GM23338 (cell line): ENCODE data around the gene PPP2R2D. TPM values are rescaled to one million over a fixed set of nuclear protein-coding genes. Genes with fewer than 3 reads are reported as not detected.

Source experiments
- ATAC-seq: fragments of 200-7000 bp; cut with Tn5 transposase; 3 replicates; pipeline ENCODE4 v1.9.1; 2020
- DNase-seq: peaks from one replicate; pipeline ENCODE4 v3.0.0-alpha.2; 2015; ENCODE audit warnings: low spot score
- H2AFZ ChIP-seq: fragments of 200-600 bp; sonication (generic); 2 replicates; pipeline ENCODE4 v1.8.0; 2016; ENCODE audit warnings: antibody characterized with exemption, mild to moderate bottlenecking, moderate library complexity
- H3F3A ChIP-seq: fragments of 200-600 bp; sonication (generic); replicated peaks from 2 replicates; pipeline ENCODE4 v1.8.0; 2017; ENCODE audit warnings: antibody characterized with exemption, mixed run types, low read depth
- H3K27ac ChIP-seq: fragments of 200-600 bp; sonication (generic); 2 replicates; pipeline ENCODE4 v1.6.1; 2016; ENCODE audit warnings: low read depth
- H3K27me3 ChIP-seq: fragments of 200-600 bp; sonication (generic); 2 replicates; pipeline ENCODE4 v1.8.0; 2016; ENCODE audit warnings: mild to moderate bottlenecking, mixed run types, moderate library complexity; ENCODE audit not compliant: insufficient read depth
- H3K36me3 ChIP-seq: fragments of 200-600 bp; sonication (generic); 2 replicates; pipeline ENCODE4 v1.8.0; 2016; ENCODE audit warnings: mild to moderate bottlenecking; ENCODE audit not compliant: insufficient read depth
- H3K4me1 ChIP-seq: fragments of 200-600 bp; sonication (generic); 2 replicates; pipeline ENCODE4 v1.8.0; 2016; ENCODE audit warnings: mild to moderate bottlenecking, moderate library complexity; ENCODE audit not compliant: insufficient read depth
- H3K4me2 ChIP-seq: fragments of 200-600 bp; sonication (generic); 2 replicates; pipeline ENCODE4 v1.7.1; 2017; ENCODE audit warnings: mixed run types
- H3K4me3 ChIP-seq: fragments of 200-600 bp; sonication (generic); 2 replicates; pipeline ENCODE4 v1.6.1; 2016; ENCODE audit warnings: mixed run types
- H3K79me2 ChIP-seq: fragments of 200-600 bp; sonication (generic); replicated peaks from 2 replicates; pipeline ENCODE4 v1.8.0; 2017; ENCODE audit warnings: mild to moderate bottlenecking; ENCODE audit not compliant: insufficient read depth
- H3K9me2 ChIP-seq: fragments of 200-600 bp; sonication (generic); 2 replicates; pipeline ENCODE4 v1.8.0; 2017; ENCODE audit not compliant: insufficient read depth
- H4K20me1 ChIP-seq: fragments of 200-600 bp; sonication (generic); replicated peaks from 2 replicates; pipeline ENCODE4 v1.8.0; 2017; ENCODE audit warnings: mild to moderate bottlenecking; ENCODE audit not compliant: insufficient read depth
- H3K27ac Mint-ChIP-seq: 2 replicates; pipeline ENCODE4 v1.8.0; 2020; ENCODE audit warnings: inconsistent platforms, mild to moderate bottlenecking, moderate library complexity, mixed read lengths
- H3K27me3 Mint-ChIP-seq: 3 replicates; pipeline ENCODE4 v1.8.0; 2022; ENCODE audit warnings: low read depth, mild to moderate bottlenecking, moderate library complexity, mixed read lengths, inconsistent platforms; ENCODE audit not compliant: insufficient read depth, poor library complexity
- H3K36me3 Mint-ChIP-seq: 3 replicates; pipeline ENCODE4 v1.8.0; 2021; ENCODE audit warnings: low read depth, mild to moderate bottlenecking, inconsistent platforms, moderate library complexity, mixed read lengths
- H3K4me1 Mint-ChIP-seq: 3 replicates; pipeline ENCODE4 v1.8.0; 2020; ENCODE audit warnings: mild to moderate bottlenecking, inconsistent platforms, mixed read lengths
- H3K4me3 Mint-ChIP-seq: 3 replicates; pipeline ENCODE4 v1.8.0; 2021; ENCODE audit warnings: moderate library complexity, mild to moderate bottlenecking, inconsistent platforms, mixed read lengths
- H3K9me3 Mint-ChIP-seq: 3 replicates; pipeline ENCODE4 v1.8.0; 2020; ENCODE audit warnings: moderate library complexity, mild to moderate bottlenecking, inconsistent platforms, mixed read lengths
- CREB1 ChIP-seq: fragments of 250-450 bp; sonication (Bioruptor Pico); IDR thresholded peaks from 2 replicates; pipeline ENCODE4 v1.5.0; 2020; ENCODE audit warnings: low read depth, mild to moderate bottlenecking, moderate library complexity
- JUNB ChIP-seq: IDR thresholded peaks from one replicate; pipeline ENCODE4 v1.6.1; 2016; ENCODE audit warnings: antibody characterized with exemption; ENCODE audit not compliant: unreplicated experiment
- POLR2AphosphoS5 ChIP-seq: IDR thresholded peaks from 2 replicates; pipeline ENCODE4 v1.6.1; 2016; ENCODE audit warnings: antibody characterized with exemption, low read depth
- STAT1 ChIP-seq: IDR thresholded peaks from one replicate; pipeline ENCODE4 v1.6.1; 2016; ENCODE audit warnings: antibody characterized with exemption; ENCODE audit not compliant: unreplicated experiment
- ZNF114 ChIP-seq: fragments of 250-450 bp; sonication (Bioruptor Pico); IDR thresholded peaks from 2 replicates; pipeline ENCODE4 v1.5.0; 2020; ENCODE audit warnings: mild to moderate bottlenecking, moderate library complexity
- polyA plus RNA-seq: library from polyadenylated mRNA; unstranded; fragments of >200 nt; fragmentation: Nextera tagmentation; extraction: Ambion mirVana; gene quantifications from 2 replicates; pipeline ENCODE4 v1.2.1, GENCODE V29; 2016
- total RNA-seq: library from RNA; depleted of rRNA; stranded (reverse); fragments of >200 nt; shearing (Covaris generic); gene quantifications from 2 replicates; pipeline ENCODE4 v1.2.3, GENCODE V29; 2014
- TF ChIP-seq, protein P1 (sequence below), 2 experiments: fragments of 200-600 bp in 1 of 2; sonication (generic) in 1 of 2; conservative IDR thresholded peaks; 2 replicates each; pipeline versions ENCODE4 v1.5.1 to v1.6.1; 2016 to 2017; ENCODE audit warnings: antibody characterized with exemption in 2 of 2, low read depth in 2 of 2, mild to moderate bottlenecking in 2 of 2, moderate library complexity in 1 of 2
- TF ChIP-seq, protein P2 (sequence below): fragments of 250-450 bp; sonication (Bioruptor Pico); IDR thresholded peaks from 2 replicates; pipeline ENCODE4 v1.5.0; 2020; ENCODE audit warnings: mild to moderate bottlenecking, moderate library complexity
- TF ChIP-seq, protein P3 (sequence below): IDR thresholded peaks from 2 replicates; pipeline ENCODE4 v1.6.1; 2016; ENCODE audit warnings: antibody characterized with exemption

PPP2R2D gene
- total and polyA plus RNA-seq, 2 experiments from 2014 or later, result 28.8 to 33.7 TPM

DNA sequence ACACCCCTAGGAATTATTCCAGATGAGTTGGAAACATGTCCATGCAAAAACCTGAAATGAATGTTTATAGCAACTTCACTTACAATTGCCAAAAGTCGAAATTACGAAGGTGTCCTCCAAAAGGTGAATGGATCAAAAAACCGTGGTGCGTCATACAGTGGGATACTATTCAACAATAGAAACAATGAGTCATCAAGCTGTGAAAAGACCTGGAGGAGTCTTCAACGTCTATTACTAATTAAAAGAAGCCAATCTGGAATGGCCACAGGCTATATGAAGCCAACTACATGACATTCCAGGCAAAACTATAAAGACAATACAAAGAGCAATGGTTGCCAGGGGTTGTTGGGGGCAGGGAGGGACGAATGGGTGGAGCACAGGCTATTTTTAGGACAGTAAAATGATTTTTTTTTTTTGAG is 12.6 kb upstream of the PPP2R2D start:
- no peak overlapping the region for H2AFZ ChIP-seq
- no peaks in the 10 kb centered on the region for H3K36me3 ChIP-seq
- H3K27ac Mint-ChIP-seq, result no peak overlapping the region
- no peak overlapping the region for H3K4me3 Mint-ChIP-seq
- no peak for TF ChIP-seq STAT1
- no peak for TF ChIP-seq JUNB
- no peak for TF ChIP-seq CREB1 (CRISPR knock-in tag)
- TF ChIP-seq POLR2AphosphoS5, result no peak
- TF ChIP-seq, protein P1, sequence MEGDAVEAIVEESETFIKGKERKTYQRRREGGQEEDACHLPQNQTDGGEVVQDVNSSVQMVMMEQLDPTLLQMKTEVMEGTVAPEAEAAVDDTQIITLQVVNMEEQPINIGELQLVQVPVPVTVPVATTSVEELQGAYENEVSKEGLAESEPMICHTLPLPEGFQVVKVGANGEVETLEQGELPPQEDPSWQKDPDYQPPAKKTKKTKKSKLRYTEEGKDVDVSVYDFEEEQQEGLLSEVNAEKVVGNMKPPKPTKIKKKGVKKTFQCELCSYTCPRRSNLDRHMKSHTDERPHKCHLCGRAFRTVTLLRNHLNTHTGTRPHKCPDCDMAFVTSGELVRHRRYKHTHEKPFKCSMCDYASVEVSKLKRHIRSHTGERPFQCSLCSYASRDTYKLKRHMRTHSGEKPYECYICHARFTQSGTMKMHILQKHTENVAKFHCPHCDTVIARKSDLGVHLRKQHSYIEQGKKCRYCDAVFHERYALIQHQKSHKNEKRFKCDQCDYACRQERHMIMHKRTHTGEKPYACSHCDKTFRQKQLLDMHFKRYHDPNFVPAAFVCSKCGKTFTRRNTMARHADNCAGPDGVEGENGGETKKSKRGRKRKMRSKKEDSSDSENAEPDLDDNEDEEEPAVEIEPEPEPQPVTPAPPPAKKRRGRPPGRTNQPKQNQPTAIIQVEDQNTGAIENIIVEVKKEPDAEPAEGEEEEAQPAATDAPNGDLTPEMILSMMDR (conservative IDR thresholded peaks at IDR 0.05; ENCODE audit: low read depth in 2 of 2), result no peak
- TF ChIP-seq ZNF114 (CRISPR knock-in tag), result no peak
- H3K4me2 ChIP-seq, result no peak overlapping the region
- peaks cover 7% of the 10 kb centered on the region for H3K4me1 Mint-ChIP-seq
- 0 out of 3 replicates have a peak, but pooled peaks cover 4% of the 10 kb centered on the region for H3K36me3 Mint-ChIP-seq
- peaks cover 5% of the 10 kb centered on the region; the same call in 2 of the 3 replicates for H3K9me3 Mint-ChIP-seq
- no peaks in the 10 kb centered on the region; the same call in 1 of the 2 replicates for H4K20me1 ChIP-seq
- ATAC-seq (no peak), DNase-seq (no peak)
- no peaks in the 10 kb centered on the region for H3K4me1 ChIP-seq
- H3K27ac ChIP-seq, result no peak overlapping the region
- peaks cover 8% of the 10 kb centered on the region for H3K27me3 Mint-ChIP-seq
- H3K9me2 ChIP-seq, result no peaks in the 10 kb centered on the region
- H3K4me3 ChIP-seq, result no peak overlapping the region
- H3K27me3 ChIP-seq, result no peaks in the 10 kb centered on the region
- H3K79me2 ChIP-seq, result no peaks in the 10 kb centered on the region
- no peaks in the 10 kb centered on the region for H3F3A ChIP-seq

DNA sequence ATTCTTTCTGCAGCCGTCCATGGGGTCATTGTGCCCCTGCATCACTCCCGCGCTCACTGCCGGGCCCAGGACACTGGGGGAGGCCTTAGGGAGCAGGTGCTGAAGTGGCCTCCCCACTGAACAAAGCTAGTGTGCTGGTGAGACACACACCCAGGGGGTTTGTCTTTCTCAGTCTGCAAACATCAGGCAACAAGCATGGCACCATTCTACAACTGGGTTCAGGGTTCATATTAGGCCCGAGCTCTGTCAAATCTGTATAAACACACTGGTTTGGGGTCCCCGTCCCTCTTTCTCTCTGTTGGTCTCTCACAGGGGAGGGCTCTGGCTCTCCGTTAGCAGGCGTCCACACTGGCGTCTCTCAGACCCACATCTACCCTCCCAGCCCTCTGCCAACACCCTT is 11.1 kb upstream of the PPP2R2D start:
- Mint-ChIP-seq H3K9me3 (no peaks in the 10 kb centered on the region), H3K36me3 (no peaks in the 10 kb centered on the region), H3K4me1 (peaks cover 7% of the 10 kb centered on the region), H3K4me3 (no peak overlapping the region), H3K27me3 (peaks cover 8% of the 10 kb centered on the region), H3K27ac (no peak overlapping the region)
- Histone ChIP-seq H3K4me3 (no peak overlapping the region), H3K9me2 (no peaks in the 10 kb centered on the region), H3K36me3 (no peaks in the 10 kb centered on the region), H3K27me3 (no peaks in the 10 kb centered on the region), H3K79me2 (no peaks in the 10 kb centered on the region), H4K20me1 (no peaks in the 10 kb centered on the region; the same call in 1 of the 2 replicates), H3K4me1 (no peaks in the 10 kb centered on the region), H3F3A (no peaks in the 10 kb centered on the region), H2AFZ (no peak overlapping the region), H3K4me2 (no peak overlapping the region), H3K27ac (no peak overlapping the region)
- no peak for ATAC-seq
- DNase-seq, result no peak
- TF ChIP-seq, protein P2, sequence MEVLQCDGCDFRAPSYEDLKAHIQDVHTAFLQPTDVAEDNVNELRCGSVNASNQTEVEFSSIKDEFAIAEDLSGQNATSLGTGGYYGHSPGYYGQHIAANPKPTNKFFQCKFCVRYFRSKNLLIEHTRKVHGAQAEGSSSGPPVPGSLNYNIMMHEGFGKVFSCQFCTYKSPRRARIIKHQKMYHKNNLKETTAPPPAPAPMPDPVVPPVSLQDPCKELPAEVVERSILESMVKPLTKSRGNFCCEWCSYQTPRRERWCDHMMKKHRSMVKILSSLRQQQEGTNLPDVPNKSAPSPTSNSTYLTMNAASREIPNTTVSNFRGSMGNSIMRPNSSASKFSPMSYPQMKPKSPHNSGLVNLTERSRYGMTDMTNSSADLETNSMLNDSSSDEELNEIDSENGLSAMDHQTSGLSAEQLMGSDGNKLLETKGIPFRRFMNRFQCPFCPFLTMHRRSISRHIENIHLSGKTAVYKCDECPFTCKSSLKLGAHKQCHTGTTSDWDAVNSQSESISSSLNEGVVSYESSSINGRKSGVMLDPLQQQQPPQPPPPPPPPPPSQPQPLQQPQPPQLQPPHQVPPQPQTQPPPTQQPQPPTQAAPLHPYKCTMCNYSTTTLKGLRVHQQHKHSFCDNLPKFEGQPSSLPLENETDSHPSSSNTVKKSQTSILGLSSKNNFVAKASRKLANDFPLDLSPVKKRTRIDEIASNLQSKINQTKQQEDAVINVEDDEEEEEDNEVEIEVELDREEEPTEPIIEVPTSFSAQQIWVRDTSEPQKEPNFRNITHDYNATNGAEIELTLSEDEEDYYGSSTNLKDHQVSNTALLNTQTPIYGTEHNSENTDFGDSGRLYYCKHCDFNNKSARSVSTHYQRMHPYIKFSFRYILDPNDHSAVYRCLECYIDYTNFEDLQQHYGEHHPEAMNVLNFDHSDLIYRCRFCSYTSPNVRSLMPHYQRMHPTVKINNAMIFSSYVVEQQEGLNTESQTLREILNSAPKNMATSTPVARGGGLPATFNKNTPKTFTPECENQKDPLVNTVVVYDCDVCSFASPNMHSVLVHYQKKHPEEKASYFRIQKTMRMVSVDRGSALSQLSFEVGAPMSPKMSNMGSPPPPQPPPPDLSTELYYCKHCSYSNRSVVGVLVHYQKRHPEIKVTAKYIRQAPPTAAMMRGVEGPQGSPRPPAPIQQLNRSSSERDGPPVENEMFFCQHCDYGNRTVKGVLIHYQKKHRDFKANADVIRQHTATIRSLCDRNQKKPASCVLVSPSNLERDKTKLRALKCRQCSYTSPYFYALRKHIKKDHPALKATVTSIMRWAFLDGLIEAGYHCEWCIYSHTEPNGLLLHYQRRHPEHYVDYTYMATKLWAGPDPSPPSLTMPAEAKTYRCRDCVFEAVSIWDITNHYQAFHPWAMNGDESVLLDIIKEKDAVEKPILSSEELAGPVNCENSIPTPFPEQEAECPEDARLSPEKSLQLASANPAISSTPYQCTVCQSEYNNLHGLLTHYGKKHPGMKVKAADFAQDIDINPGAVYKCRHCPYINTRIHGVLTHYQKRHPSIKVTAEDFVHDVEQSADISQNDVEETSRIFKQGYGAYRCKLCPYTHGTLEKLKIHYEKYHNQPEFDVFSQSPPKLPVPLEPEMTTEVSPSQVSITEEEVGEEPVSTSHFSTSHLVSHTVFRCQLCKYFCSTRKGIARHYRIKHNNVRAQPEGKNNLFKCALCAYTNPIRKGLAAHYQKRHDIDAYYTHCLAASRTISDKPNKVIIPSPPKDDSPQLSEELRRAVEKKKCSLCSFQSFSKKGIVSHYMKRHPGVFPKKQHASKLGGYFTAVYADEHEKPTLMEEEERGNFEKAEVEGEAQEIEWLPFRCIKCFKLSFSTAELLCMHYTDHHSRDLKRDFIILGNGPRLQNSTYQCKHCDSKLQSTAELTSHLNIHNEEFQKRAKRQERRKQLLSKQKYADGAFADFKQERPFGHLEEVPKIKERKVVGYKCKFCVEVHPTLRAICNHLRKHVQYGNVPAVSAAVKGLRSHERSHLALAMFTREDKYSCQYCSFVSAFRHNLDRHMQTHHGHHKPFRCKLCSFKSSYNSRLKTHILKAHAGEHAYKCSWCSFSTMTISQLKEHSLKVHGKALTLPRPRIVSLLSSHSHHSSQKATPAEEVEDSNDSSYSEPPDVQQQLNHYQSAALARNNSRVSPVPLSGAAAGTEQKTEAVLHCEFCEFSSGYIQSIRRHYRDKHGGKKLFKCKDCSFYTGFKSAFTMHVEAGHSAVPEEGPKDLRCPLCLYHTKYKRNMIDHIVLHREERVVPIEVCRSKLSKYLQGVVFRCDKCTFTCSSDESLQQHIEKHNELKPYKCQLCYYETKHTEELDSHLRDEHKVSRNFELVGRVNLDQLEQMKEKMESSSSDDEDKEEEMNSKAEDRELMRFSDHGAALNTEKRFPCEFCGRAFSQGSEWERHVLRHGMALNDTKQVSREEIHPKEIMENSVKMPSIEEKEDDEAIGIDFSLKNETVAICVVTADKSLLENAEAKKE (CRISPR knock-in tag), result no peak
- TF ChIP-seq POLR2AphosphoS5, result no peak
- TF ChIP-seq, protein P3, sequence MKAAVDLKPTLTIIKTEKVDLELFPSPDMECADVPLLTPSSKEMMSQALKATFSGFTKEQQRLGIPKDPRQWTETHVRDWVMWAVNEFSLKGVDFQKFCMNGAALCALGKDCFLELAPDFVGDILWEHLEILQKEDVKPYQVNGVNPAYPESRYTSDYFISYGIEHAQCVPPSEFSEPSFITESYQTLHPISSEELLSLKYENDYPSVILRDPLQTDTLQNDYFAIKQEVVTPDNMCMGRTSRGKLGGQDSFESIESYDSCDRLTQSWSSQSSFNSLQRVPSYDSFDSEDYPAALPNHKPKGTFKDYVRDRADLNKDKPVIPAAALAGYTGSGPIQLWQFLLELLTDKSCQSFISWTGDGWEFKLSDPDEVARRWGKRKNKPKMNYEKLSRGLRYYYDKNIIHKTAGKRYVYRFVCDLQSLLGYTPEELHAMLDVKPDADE, result no peak
- TF ChIP-seq STAT1, result no peak
